ENCODE data around the gene ZNF726.
"Not testable (repeated sequence)": the region's sequence is repeated elsewhere in the genome, so short reads cannot be mapped to it uniquely, and the experiment has no call there.

The ZNF726 gene

DNA sequence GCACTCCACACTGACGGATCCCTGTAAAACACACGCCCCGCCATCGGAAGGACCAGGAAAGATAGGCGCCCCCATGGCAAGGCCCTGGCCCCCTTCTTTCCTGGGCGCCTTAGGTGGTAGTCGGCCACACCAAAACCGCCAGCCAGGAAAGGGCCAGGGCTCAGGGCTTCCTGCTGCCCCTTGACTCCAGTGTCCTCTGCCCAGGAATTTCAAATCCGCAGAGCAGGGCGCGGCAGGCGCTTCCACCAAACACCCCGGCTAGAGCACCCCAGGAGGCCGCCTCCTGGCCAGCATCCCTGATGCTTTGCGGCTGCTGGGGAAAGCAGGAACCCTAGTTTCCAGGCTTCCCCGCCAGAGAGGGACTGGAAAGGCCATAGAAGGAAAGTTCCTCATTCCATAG lies 57.5 kb downstream of the ZNF726 start:
- no peak overlapping the region for H3K9ac ChIP-seq (ENCODE audit: low read length in 2 of 2)
- H3K36me3 ChIP-seq (ENCODE audit: control insufficient read depth in 2 of 2, insufficient read depth in 2 of 2, low read length in 2 of 2): no peaks in the 10 kb centered on the region
- peaks cover 3% of the 10 kb centered on the region in 2 donors for H3K27me3 ChIP-seq (ENCODE audit: control insufficient read depth in 1 of 2, insufficient read depth in 2 of 2, low read length in 2 of 2)
- H3K4me3 ChIP-seq (ENCODE audit: low read length in 2 of 2): no peak overlapping the region
- H3K9me3 ChIP-seq (ENCODE audit: control insufficient read depth in 2 of 2, low read length in 2 of 2): no peaks in the 10 kb centered on the region
- H3K4me1 ChIP-seq (ENCODE audit: control insufficient read depth, insufficient read depth, low read length): peaks cover 3% of the 10 kb centered on the region
- H3K27ac ChIP-seq (ENCODE audit: low read length): no peak overlapping the region

DNA sequence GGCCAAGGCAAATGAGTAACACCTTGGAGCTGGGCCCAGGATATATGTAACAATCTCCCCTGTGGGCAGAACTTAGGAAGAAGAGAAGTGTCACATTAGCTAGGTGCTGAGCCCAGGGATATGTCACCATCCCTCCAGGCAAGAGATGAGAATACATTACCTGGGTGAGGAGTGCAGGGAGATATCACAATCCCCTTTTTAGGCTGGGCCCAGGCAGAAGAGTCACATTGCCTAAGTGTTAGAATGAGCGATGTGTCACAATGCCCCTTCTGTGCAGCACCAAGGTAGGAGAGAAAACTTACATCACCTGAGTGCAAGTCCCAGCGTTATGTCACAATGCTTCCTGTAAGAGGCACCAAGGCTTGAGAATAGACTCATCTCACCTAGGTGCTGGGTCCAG lies 60.3 kb downstream of the ZNF726 start:
- Histone ChIP-seq H3K27ac (ENCODE audit: low read length) (no peak overlapping the region), H3K4me3 (ENCODE audit: low read length in 2 of 2) (no peak overlapping the region), H3K36me3 (ENCODE audit: control insufficient read depth in 2 of 2, insufficient read depth in 2 of 2, low read length in 2 of 2) (no peaks in the 10 kb centered on the region), H3K9ac (ENCODE audit: low read length in 2 of 2) (no peak overlapping the region), H3K9me3 (ENCODE audit: control insufficient read depth in 2 of 2, low read length in 2 of 2) (no peaks in the 10 kb centered on the region), H3K27me3 (ENCODE audit: control insufficient read depth in 1 of 2, insufficient read depth in 2 of 2, low read length in 2 of 2) (peaks cover 2 to 3% of the 10 kb centered on the region in 2 donors), H3K4me1 (ENCODE audit: control insufficient read depth, insufficient read depth, low read length) (peaks cover 3% of the 10 kb centered on the region)

DNA sequence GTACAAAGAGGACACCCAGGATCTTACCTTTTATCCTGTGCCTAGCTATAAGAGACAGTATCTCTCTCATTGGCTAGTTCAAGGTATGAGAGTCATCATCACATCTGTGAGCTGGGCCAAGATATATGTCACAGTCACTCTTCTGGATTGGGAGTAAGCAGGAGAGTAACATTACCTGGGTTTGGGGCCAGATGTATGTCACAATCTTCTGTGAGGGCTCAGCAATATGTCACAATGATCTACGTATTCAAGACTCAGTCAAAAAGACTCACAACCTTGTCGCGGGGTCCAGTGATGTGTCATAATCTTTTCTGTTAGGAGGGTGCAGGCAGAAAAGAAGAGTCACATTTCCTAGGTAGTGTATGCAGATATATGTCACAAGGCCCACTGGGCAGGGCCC lies 61.9 kb downstream of the ZNF726 start:
- H3K27ac ChIP-seq (ENCODE audit: low read length); H3K9ac ChIP-seq (ENCODE audit: low read length in 2 of 2); H3K9me3 ChIP-seq (ENCODE audit: control insufficient read depth in 2 of 2, low read length in 2 of 2); H3K4me3 ChIP-seq (ENCODE audit: low read length in 2 of 2); H3K36me3 ChIP-seq (ENCODE audit: control insufficient read depth in 2 of 2, insufficient read depth in 2 of 2, low read length in 2 of 2); H3K27me3 ChIP-seq (ENCODE audit: control insufficient read depth in 1 of 2, insufficient read depth in 2 of 2, low read length in 2 of 2); H3K4me1 ChIP-seq (ENCODE audit: control insufficient read depth, insufficient read depth, low read length): not testable (repeated sequence)

DNA sequence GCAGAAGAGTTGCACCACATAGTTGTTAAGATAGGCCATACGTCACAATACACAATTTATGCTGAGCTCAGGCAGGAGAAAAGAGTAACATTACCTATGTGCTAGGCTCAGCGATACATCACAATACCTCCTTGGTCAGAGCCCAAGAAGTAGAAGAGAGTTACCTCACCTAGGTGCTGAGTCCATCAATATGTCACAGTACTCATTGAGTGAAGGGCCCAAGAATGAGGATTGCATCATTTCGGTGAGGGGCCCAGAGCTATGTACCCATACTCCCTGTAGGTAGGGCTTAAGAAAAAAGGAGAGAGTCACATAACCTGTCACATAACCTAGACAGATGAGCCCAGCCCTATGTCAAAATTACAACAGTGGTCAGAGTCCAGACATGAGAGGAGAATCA lies 62.6 kb downstream of the ZNF726 start:
- not testable (repeated sequence) for H3K27ac ChIP-seq (ENCODE audit: low read length); H3K36me3 ChIP-seq (ENCODE audit: control insufficient read depth in 2 of 2, insufficient read depth in 2 of 2, low read length in 2 of 2); H3K27me3 ChIP-seq (ENCODE audit: control insufficient read depth in 1 of 2, insufficient read depth in 2 of 2, low read length in 2 of 2); H3K4me1 ChIP-seq (ENCODE audit: control insufficient read depth, insufficient read depth, low read length); H3K4me3 ChIP-seq (ENCODE audit: low read length in 2 of 2); H3K9ac ChIP-seq (ENCODE audit: low read length in 2 of 2); H3K9me3 ChIP-seq (ENCODE audit: control insufficient read depth in 2 of 2, low read length in 2 of 2)

DNA sequence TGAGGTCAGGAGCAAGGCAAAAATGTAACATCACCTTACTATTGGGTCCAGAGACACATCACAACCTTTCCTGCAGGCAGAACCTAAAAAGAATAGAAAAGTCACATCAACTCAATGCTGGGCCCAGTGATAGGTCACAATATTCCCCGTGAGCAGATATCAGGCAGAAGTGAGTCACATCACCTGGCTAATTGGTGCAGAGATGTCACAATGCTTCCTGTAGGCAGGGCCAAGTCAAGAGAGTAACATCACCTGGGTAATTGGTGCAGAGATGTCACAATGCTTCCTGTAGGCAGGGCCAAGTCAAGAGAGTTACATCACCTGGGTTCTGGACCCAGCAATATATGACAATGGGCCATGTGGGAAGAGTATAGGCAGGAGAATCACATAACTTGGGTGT lies 63.4 kb downstream of the ZNF726 start:
- no peak overlapping the region for H3K27ac ChIP-seq (ENCODE audit: low read length)
- no peaks in the 10 kb centered on the region for H3K36me3 ChIP-seq (ENCODE audit: control insufficient read depth in 2 of 2, insufficient read depth in 2 of 2, low read length in 2 of 2)
- no peak overlapping the region for H3K9ac ChIP-seq (ENCODE audit: low read length in 2 of 2)
- no peaks in the 10 kb centered on the region for H3K9me3 ChIP-seq (ENCODE audit: control insufficient read depth in 2 of 2, low read length in 2 of 2)
- H3K4me1 ChIP-seq (ENCODE audit: control insufficient read depth, insufficient read depth, low read length): no peaks in the 10 kb centered on the region
- H3K27me3 ChIP-seq (ENCODE audit: control insufficient read depth in 1 of 2, insufficient read depth in 2 of 2, low read length in 2 of 2): no peaks in the 10 kb centered on the region
- H3K4me3 ChIP-seq (ENCODE audit: low read length in 2 of 2): no peak overlapping the region

DNA sequence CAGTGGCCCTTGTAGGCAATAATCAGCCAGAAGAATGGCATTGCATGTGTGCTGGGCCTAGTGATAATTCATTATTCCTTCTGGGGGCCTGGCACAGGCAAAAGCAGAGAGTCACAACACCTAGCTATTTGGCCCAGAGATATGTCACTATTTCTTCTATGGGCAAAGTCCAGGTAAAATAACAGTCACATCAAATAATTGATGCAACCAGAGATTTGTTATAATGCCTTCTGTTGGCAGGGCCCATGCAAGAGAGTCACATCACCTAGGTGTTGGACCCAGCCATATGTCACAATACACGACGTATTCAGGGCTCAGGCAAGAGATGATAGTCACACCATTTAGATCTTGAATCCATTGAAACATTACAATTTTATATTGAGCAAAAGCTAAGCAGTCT lies 66.1 kb downstream of the ZNF726 start:
- no peaks in the 10 kb centered on the region for H3K4me1 ChIP-seq (ENCODE audit: control insufficient read depth, insufficient read depth, low read length)
- no peak overlapping the region for H3K9ac ChIP-seq (ENCODE audit: low read length in 2 of 2)
- H3K4me3 ChIP-seq (ENCODE audit: low read length in 2 of 2): no peak overlapping the region
- no peaks in the 10 kb centered on the region for H3K27me3 ChIP-seq (ENCODE audit: control insufficient read depth in 1 of 2, insufficient read depth in 2 of 2, low read length in 2 of 2)
- H3K9me3 ChIP-seq (ENCODE audit: control insufficient read depth in 2 of 2, low read length in 2 of 2): no peaks in the 10 kb centered on the region
- H3K27ac ChIP-seq (ENCODE audit: low read length): no peak overlapping the region
- no peaks in the 10 kb centered on the region for H3K36me3 ChIP-seq (ENCODE audit: control insufficient read depth in 2 of 2, insufficient read depth in 2 of 2, low read length in 2 of 2)

DNA sequence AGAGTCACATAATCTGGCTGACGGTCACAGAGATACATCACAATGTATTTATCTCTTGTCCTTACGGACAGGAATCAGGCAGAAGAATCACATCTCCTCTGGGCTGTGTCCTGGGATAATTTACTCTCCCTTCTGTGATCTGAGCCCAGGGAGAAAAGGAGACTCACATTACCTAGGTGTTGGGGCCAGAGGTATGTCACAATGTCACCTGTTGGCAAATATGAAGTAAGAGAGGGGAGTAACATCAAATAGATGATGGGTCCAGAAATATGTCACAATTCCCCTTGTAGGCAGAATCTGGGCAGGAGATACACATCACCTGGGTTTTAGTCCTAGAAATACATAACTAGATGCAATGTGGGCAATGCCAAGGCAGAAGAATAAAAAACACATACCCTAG lies 67.2 kb downstream of the ZNF726 start:
- Histone ChIP-seq H3K9ac (ENCODE audit: low read length in 2 of 2) (no peak overlapping the region), H3K36me3 (ENCODE audit: control insufficient read depth in 2 of 2, insufficient read depth in 2 of 2, low read length in 2 of 2) (no peaks in the 10 kb centered on the region), H3K9me3 (ENCODE audit: control insufficient read depth in 2 of 2, low read length in 2 of 2) (no peaks in the 10 kb centered on the region), H3K4me3 (ENCODE audit: low read length in 2 of 2) (no peak overlapping the region), H3K4me1 (ENCODE audit: control insufficient read depth, insufficient read depth, low read length) (no peaks in the 10 kb centered on the region), H3K27me3 (ENCODE audit: control insufficient read depth in 1 of 2, insufficient read depth in 2 of 2, low read length in 2 of 2) (no peaks in the 10 kb centered on the region), H3K27ac (ENCODE audit: low read length) (no peak overlapping the region)

DNA sequence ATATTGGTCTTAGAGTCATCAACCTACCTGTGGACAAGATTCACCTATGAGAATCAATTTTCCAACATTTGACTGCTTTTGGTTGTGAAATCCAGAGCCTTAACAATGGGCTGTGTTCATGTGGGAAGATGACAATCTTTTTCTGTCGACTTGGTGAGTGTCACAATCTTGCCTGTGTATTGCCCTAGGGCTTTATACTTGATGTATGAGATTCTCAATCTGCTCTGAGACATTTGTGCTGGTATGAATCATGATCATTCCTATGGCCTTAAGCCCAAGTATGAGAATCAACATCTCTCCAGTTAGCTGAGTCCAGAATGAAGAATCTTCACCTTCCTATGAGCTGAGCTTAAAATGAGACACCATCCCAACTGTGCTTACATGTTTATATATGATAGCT lies 68.7 kb downstream of the ZNF726 start:
- Histone ChIP-seq H3K9me3 (ENCODE audit: control insufficient read depth in 2 of 2, low read length in 2 of 2) (no peaks in the 10 kb centered on the region), H3K4me3 (ENCODE audit: low read length in 2 of 2) (no peak overlapping the region), H3K4me1 (ENCODE audit: control insufficient read depth, insufficient read depth, low read length) (no peaks in the 10 kb centered on the region), H3K9ac (ENCODE audit: low read length in 2 of 2) (no peak overlapping the region), H3K36me3 (ENCODE audit: control insufficient read depth in 2 of 2, insufficient read depth in 2 of 2, low read length in 2 of 2) (no peaks in the 10 kb centered on the region), H3K27ac (ENCODE audit: low read length) (no peak overlapping the region), H3K27me3 (ENCODE audit: control insufficient read depth in 1 of 2, insufficient read depth in 2 of 2, low read length in 2 of 2) (no peaks in the 10 kb centered on the region)

Data from stomach smooth muscle (tissue), 2 donors.